Measurements from ENCODE around the gene BMP8A. TPM values are rescaled to one million over a fixed set of nuclear protein-coding genes. Genes with fewer than 3 reads are reported as not detected.
"Not testable (repeated sequence)": the region's sequence is repeated elsewhere in the genome, so short reads cannot be mapped to it uniquely, and the experiment has no call there.

Gene BMP8A
- total RNA-seq: not detected

- ATAC-seq: peak; percentile 82
Measured at GRCh38 chr1:39491146-39491921, at the start of gene BMP8A. BMP8A (plus strand) TSS chr1:39491636; CDS start chr1:39491992, 356 bp downstream.

- ATAC-seq: no peak
Measured at GRCh38 chr1:39441797-39442196, 49.6 kb upstream of the BMP8A start.

GRCh38 chr1:39445573-39445972 is 45.9 kb upstream of the BMP8A start:
- no peak for ATAC-seq

GRCh38 chr1:39446986-39447567 is 44.4 kb upstream of the BMP8A start:
- no peak for ATAC-seq

- ATAC-seq: not testable (repeated sequence)
Measured at GRCh38 chr1:39450041-39450440, 41.4 kb upstream of the BMP8A start.

GRCh38 chr1:39450956-39451606 is 40.4 kb upstream of the BMP8A start:
- ATAC-seq: no peak

DNA sequence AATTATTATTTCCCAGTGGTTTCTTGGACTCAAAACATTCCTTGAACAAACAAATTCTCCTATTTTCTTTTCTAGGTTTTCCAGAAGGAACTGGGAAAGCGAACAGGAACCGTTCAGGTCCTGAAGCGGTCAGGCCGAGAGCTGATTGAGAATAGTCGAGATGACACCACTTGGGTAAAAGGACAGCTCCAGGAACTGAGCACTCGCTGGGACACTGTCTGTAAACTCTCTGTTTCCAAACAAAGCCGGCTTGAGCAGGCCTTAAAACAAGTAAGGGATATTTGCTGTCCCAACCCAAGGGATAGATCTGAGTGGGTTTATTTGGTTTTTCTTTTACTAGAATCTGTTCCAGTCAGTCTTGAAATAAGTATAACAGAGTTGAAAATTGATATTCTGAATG is 39.4 kb upstream of the BMP8A start:
- no peak for ATAC-seq

DNA sequence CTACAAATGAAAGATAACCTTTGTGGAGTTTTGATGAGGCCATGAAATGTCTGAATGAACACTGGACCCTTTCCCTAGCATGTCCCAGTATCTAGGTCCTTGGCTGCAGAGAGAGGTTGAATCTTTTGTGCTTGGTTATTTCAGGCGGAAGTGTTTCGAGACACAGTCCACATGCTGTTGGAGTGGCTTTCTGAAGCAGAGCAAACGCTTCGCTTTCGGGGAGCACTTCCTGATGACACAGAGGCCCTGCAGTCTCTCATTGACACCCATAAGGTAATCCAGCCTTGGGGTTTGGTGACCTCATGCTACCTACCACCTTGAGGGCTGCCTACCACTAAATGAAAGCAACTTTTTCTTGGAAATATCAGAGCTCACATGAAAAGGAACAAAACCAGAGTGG is 38.9 kb upstream of the BMP8A start:
- no peak for ATAC-seq

GRCh38 chr1:39453603-39454002 is 37.8 kb upstream of the BMP8A start:
- ATAC-seq: peak; percentile 45

- ATAC-seq: no peak
Measured at GRCh38 chr1:39458991-39459390, 32.4 kb upstream of the BMP8A start.

GRCh38 chr1:39462074-39462473 is 29.4 kb upstream of the BMP8A start:
- ATAC-seq: no peak

GRCh38 chr1:39466413-39467107 is 24.9 kb upstream of the BMP8A start:
- no peak for ATAC-seq

GRCh38 chr1:39467108-39467720 is 24.2 kb upstream of the BMP8A start:
- not testable (repeated sequence) for ATAC-seq

- ATAC-seq: no peak
Measured at GRCh38 chr1:39469150-39469549, 22.3 kb upstream of the BMP8A start.

GRCh38 chr1:39470040-39470439 is 21.4 kb upstream of the BMP8A start:
- no peak for ATAC-seq

GRCh38 chr1:39472826-39473225 is 18.6 kb upstream of the BMP8A start:
- no peak for ATAC-seq

DNA sequence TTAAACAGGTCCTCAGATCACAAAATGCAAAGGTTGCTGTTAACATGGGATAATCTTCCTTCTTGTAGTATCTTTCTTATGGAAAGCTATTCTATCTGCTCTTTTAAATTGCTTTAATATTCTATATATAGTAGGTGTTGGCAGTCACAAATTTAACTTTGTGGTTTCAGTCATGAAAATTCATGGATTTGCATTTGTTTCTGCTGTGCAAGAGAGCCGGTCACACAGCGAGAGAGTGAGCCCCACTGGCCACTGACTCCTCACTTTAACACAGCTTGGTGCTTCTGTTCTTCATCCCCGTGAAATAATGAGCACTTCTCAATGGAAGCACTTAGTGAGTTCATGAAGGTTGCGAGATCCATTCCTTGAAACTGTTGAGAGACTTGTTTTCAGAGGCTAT is 18.1 kb upstream of the BMP8A start:
- no peak for ATAC-seq

- ATAC-seq: no peak
Measured at GRCh38 chr1:39474810-39475209, 16.6 kb upstream of the BMP8A start.

GRCh38 chr1:39475551-39475950 is 15.9 kb upstream of the BMP8A start:
- ATAC-seq: peak; percentile 20

GRCh38 chr1:39478126-39478915 is 13.1 kb upstream of the BMP8A start:
- ATAC-seq: no peak

DNA sequence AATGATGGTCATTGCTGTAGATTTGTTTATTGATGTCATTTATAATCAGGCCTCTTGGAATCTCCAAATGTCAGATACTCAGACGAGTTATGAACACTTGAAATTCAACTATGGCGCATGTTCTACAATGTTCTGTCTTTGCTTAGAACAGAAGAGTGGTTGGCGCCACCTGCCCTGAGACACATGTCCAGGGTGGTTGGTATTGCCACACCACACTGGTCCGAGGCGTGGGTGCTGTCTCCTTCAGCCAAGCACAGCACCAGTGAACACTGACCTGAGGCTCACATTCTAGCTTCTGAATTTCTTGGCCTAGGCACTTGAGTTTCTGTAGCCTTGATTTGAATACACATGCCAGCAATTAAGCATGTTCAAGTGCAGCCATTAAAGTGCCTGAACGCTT is 10.1 kb upstream of the BMP8A start:
- no peak for ATAC-seq

DNA sequence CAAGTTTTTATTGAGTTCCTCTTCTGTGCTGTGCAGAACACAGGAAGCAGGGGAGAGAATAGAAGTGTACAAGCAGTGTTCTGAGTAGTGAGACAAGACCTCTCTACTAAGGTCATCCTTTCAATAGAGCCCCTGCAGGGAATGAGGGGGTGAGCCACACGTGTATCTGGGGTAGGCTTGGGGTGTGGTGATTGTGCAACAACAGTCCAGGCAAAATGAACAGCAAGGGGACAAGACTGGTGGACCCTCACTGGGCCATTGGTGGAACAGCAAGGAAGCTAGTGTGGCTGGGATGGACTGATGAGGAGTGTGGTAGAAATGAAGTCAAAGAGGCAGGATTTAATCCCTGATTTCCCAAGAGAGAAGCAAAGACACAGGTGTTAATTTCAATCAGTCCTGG is 8.2 kb upstream of the BMP8A start:
- ATAC-seq: peak; percentile 17

All from esophagus mucosa (tissue), 1 donor.